Suppressor macrophage treated with lipopolysaccharide for 4 hours (primary cell): ENCODE data around the gene IPP.
"Not testable (repeated sequence)": the region's sequence is repeated elsewhere in the genome, so short reads cannot be mapped to it uniquely, and the experiment has no call there.

ENCODE experiments used
- DNase-seq: peaks from one replicate; pipeline ENCODE4 v3.0.0-alpha.2; 2020

IPP gene

GRCh38 chr1:45739137-45739536 is 11.3 kb downstream of the IPP start:
- DNase-seq, result no peak

GRCh38 chr1:45730780-45731319 is 19.6 kb downstream of the IPP start:
- no peak for DNase-seq

- DNase-seq, result peak; percentile 23
Observed at GRCh38 chr1:45730075-45730779, 20.2 kb downstream of the IPP start.

- DNase-seq, result not testable (repeated sequence)
Observed at GRCh38 chr1:45726007-45726406, 24.4 kb downstream of the IPP start.

- peak; percentile 1 for DNase-seq
Observed at GRCh38 chr1:45723248-45723930, 27.1 kb downstream of the IPP start.

GRCh38 chr1:45722809-45723208 is 27.6 kb downstream of the IPP start:
- peak; percentile 59 for DNase-seq

GRCh38 chr1:45721207-45721606 is 29.2 kb downstream of the IPP start:
- DNase-seq, result no peak

GRCh38 chr1:45718289-45718688 is 32.2 kb downstream of the IPP start:
- no peak for DNase-seq

- DNase-seq, result not testable (repeated sequence)
Observed at GRCh38 chr1:45717386-45717785, 33.1 kb downstream of the IPP start.

GRCh38 chr1:45716700-45717099 is 33.8 kb downstream of the IPP start:
- no peak for DNase-seq

GRCh38 chr1:45713711-45714110 is 36.7 kb downstream of the IPP start:
- no peak for DNase-seq

- DNase-seq, result no peak
Observed at GRCh38 chr1:45704637-45705036, 45.8 kb downstream of the IPP start.

GRCh38 chr1:45694823-45695222 is 55.6 kb downstream of the IPP start:
- DNase-seq, result no peak

GRCh38 chr1:45693811-45694210 is 56.6 kb downstream of the IPP start:
- not testable (repeated sequence) for DNase-seq

GRCh38 chr1:45687754-45688740 is 62.4 kb downstream of the IPP start, which contains the start of gene TMEM69:
TSS of gene TMEM69 (plus strand) at chr1:45688181. CDS start at chr1:45691069, 2,888 bp downstream.
- peak; percentile 91 for DNase-seq

- DNase-seq, result peak; percentile 99
Observed at GRCh38 chr1:45687014-45687753, 63.3 kb downstream of the IPP start.

- DNase-seq, result peak; percentile 99
Observed at GRCh38 chr1:45686288-45687013, 64.0 kb downstream of the IPP start, which contains the start of gene GPBP1L1. TSS of gene GPBP1L1 (minus strand) at chr1:45686533. CDS start at chr1:45659087, 27,446 bp downstream.

- peak; percentile 31 for DNase-seq
Observed at GRCh38 chr1:45686015-45686287, 64.5 kb downstream of the IPP start.

GRCh38 chr1:45685308-45686014 is 65.0 kb downstream of the IPP start:
- peak; percentile 32 for DNase-seq

GRCh38 chr1:45684402-45684801 is 66.1 kb downstream of the IPP start:
- no peak for DNase-seq

- DNase-seq, result no peak
Observed at GRCh38 chr1:45682942-45683341, 67.5 kb downstream of the IPP start.
